Fibroblast of lung (primary cell): Measurements from ENCODE around the gene GNA12.

Experiments
- EZH2 ChIP-seq: IDR thresholded peaks from 2 replicates; pipeline ENCODE4 v1.5.1; 2012; ENCODE audit warnings: low read length, control low read depth, mild to moderate bottlenecking; ENCODE audit errors: missing control alignments
- TF ChIP-seq, protein P1 (sequence below), 2 donors: IDR thresholded peaks in 1 of 2; conservative IDR thresholded peaks in 1 of 2; 1 replicate in 1 of 2; 2 replicates in 1 of 2; pipeline ENCODE4 v1.5.1; 2011 to 2012; ENCODE audit warnings: low read length in 2 of 2, control low read depth in 1 of 2, inconsistent platforms in 1 of 2, low read depth in 1 of 2, mild to moderate bottlenecking in 1 of 2

DNA sequence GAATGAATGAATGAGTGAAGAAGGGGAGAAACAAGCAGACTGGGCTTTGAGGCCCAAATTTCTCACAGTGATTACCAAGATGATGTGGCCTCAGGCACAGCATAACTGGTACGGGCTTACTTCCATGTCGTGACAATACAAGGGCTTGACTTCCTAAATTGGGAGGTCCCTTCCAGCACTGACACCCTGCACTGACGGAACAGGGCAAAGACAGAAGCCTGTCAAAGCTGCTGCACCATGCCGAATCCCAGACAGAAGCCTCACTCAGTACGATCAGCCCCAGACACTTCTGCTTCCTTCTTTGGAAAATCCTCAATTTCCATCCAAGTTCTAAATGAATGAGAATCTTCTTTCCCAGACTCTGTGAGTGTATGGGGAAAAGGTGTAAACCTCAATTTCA is 51.9 kb downstream of the GNA12 start:
- TF ChIP-seq, protein P1, sequence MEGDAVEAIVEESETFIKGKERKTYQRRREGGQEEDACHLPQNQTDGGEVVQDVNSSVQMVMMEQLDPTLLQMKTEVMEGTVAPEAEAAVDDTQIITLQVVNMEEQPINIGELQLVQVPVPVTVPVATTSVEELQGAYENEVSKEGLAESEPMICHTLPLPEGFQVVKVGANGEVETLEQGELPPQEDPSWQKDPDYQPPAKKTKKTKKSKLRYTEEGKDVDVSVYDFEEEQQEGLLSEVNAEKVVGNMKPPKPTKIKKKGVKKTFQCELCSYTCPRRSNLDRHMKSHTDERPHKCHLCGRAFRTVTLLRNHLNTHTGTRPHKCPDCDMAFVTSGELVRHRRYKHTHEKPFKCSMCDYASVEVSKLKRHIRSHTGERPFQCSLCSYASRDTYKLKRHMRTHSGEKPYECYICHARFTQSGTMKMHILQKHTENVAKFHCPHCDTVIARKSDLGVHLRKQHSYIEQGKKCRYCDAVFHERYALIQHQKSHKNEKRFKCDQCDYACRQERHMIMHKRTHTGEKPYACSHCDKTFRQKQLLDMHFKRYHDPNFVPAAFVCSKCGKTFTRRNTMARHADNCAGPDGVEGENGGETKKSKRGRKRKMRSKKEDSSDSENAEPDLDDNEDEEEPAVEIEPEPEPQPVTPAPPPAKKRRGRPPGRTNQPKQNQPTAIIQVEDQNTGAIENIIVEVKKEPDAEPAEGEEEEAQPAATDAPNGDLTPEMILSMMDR (conservative IDR thresholded peaks at IDR 0.05 in 1 of 2, IDR thresholded peaks at IDR 0.05 in 1 of 2; ENCODE audit: low read depth in 1 of 2, low read length in 2 of 2) = no peak
- no peak for TF ChIP-seq EZH2
